Measurements from ENCODE around the gene PDE2A.
A peak's percentile ranks its signal among the peaks of the same experiment; 100 is the strongest.

PDE2A gene

DNA sequence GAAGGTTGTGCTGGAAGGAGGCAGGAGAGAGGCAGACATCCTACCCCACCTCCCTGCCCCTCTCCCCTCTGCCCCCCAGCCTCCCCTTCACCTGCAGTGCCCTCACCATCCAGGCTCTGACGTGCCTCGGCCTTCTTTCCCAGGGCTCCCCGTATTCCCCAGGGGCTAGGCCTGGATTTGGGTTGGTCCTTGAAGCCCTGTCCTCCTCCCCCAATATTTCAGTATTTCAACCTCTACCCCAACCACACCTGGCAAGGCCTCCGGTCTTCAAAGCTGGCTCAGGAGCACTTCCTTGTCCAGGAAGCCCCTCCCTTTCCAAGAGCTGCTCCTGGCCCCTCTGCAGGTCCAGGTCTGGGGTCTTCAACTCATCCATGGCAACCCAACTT, 8.6 kb upstream of the PDE2A start:
- DNase-seq: no peak

DNA sequence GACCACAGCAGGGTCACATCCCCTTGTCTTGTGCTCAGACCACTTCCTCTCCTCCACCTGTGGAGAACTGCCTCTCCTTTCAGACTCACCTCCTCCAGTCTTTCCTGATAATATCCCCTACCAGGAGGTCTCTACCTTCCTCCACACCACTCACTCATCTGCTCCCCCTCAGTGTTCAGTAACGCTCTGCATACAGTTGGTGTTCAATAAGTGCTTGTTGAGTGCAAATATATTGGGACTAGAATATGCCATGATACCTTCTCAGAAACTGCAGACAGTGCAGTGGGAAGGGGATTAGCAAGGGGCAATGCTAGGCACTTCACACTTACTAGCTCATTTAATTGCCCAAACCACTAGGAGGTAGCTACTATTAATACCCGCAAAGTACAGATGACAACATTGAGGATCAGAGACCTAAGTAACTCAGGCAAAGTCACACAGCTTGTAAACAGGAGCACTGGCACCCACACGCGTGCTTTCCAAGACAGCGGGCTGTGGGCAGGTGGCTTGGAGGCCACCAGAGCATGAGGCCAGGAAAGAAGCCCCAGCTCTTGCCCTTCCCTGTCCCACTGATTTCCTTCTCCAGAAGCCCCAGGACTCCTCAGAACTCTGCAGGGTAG, 8.1 kb upstream of the PDE2A start:
- DNase-seq: no peak

DNA sequence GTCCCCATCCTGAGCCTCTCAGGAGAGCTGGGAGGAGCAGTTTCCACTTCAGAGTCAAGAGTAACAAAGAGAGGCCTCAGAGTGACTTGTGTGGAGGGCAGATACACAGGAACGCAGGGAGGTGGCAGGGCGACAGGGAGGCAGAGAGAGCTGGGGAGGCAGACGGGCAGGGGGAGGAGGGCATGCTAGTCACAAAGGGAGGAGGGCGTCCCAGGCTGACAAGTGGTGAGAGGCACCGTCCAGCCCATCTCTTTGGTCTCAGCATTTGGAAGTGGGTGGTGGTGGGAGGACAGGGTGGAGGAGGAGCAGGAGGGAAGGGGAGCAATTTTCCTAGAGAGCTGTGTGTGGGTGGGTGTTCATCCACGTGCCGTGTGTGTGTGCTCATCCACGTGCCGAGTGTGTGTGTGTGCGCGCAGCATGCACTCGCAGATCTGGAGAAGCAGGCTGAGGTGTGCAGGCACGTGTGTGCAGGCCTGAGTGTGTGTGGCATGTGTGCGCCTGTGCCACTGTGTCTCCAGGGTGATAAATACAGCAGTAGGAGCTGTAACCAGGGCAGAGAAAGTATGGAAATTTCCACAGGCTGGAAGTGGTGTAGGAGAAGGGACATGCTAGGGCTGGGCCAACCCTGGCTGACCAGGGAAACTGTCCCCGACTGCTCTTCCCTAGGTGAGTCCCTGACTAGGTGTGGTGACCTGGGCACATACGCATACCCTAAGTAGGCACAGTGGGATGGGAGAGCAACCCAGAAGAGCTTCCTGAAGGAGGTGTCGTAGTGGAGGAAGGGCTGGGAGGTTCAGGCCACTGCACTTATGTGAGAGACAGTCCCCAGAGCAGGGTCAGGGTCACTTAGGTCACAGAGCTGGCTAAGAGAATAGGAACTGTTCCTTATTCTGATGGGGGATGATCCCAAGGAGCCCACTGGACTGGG, 7.3 kb upstream of the PDE2A start:
- DNase-seq: no peak

DNA sequence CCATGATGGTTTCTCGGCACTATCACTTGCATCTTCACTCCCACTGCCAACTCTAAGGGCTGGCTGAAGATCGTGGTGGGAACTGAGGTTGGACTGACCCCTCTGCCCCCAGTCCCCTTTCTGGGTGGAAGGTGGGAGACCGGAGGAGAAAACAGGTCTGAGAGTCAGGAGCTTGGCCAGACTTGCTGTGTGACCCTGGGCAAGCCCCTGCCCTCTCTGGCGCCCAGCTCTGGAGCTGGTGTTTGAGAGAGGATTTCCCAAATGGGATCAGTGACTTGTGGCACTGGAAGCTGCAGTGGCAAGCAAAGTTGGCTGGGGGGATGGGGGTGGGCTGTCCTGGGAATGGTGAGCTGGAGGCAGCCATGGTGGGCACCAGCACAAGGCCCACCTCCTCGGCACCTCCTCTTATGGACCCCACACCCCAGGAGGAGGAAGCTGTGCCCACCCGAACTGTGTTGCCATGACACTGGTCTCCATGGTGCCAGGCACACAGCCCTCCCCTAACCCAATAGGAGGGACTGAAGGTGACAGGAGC, 6.5 kb upstream of the PDE2A start:
- DNase-seq: no peak

DNA sequence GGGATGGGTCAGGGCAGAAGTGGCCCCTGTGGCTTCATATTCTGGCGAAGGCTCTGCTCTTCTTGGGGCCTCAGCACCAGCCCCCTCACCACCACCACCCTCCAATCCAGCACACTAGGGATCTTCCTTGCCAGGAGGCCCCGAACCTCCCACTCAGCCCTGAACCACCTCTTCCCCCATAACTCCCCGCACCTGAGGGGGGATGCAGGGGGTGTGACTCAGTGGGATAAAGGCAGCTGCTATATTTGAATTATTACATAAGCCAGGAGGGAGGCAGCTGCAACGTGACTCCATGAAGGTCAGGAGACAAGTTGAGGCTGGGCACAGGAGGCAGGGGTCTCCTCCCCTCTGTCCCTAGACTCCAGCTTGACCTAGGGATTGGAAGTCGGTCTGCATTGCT, 5.6 kb upstream of the PDE2A start:
- no peak for DNase-seq

DNA sequence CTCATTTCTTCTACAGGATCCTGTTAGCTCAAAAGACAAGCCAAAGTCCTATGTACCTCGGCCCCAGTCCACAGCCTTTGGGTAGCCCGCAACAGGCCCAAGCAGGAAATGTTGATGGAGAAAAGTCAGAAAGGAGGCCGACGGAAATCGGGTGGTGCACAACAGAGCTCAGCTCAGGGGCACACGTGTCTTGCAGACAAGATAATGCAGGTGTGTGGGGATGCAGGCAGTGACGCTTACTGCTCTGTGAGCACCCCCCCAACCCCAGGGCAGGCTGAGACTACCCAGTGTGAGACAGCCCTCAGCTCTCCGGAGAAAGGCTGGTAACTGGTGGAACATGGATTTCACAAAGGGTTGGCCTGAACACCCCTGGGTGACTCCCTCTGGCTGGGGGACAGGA, 4.3 kb upstream of the PDE2A start:
- no peak for DNase-seq

DNA sequence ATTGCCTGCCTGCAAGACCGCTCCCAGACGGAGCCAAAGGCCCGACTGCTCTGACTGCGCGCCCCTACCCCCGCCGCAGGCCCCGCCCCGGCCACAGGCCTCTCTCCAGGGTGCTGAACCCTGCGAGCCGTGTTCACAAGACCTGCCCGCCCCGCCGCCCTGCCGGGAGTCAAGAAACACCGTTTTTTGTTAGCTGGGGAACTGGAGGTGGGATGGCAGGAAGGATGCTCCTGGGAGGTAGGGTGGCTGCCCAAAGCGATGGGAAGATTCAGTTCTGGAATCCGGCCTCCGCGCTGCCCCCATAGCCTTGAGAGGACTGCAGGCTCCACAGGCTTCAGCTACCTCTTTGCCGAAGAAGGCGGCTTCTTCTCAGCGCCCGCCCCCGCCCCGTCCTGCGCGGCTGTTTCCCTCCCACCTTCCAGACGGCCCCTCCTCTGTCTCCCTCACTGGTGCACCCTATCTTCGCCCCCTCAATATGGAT, 2.7 kb upstream of the PDE2A start:
- peak; percentile 67 to 80 (median 67) for DNase-seq

DNA sequence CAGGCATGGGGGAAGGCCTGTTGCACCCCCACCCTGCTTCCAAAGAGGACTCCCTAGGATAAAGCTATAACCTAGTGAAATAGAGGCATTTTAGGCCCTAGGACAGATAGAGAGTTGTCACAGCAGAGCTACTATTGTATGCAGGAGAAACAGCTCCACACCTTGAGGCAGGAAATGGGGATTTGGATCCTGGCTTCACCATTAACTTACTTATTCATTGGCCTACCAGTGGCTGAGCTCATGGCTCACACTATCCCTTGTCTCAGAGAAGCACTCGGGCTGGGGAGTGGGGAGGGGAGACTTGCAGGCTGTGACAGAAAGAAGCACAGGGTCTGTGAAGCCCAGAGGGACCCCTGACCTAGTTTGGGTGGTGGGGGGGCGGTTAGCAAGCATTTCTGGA, 999 bp upstream of the PDE2A start:
- no peak for DNase-seq

DNA sequence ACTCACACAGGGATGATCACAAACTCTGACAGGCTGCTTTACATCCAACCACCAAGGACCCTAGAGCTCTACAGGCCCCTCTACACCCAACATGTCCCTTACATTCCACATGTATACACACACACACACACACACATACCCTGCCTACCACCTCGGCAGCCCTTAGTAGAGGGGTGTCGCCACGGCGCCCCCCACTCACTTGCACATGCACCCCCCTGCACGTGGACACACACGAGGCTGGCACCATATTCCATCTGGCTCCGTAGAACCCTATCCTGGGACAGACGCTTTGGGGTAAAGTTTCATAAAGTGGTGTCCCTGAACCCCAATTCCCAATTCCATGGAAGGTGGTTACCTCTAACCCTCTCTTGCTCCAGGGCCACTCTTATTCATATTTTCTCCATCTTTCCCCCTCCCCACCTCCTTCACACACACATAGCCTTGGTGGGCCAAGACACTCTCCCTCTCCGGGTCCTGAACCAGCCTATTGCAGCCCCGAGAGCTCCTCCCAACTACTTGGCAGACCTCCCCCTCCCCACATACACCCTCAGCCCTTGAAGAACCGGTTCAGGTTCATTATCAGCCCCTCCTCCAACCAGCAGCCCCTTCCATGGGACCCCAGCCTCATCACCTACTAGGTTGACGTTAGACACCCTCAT, 809 bp downstream of the PDE2A start:
- DNase-seq: no peak

DNA sequence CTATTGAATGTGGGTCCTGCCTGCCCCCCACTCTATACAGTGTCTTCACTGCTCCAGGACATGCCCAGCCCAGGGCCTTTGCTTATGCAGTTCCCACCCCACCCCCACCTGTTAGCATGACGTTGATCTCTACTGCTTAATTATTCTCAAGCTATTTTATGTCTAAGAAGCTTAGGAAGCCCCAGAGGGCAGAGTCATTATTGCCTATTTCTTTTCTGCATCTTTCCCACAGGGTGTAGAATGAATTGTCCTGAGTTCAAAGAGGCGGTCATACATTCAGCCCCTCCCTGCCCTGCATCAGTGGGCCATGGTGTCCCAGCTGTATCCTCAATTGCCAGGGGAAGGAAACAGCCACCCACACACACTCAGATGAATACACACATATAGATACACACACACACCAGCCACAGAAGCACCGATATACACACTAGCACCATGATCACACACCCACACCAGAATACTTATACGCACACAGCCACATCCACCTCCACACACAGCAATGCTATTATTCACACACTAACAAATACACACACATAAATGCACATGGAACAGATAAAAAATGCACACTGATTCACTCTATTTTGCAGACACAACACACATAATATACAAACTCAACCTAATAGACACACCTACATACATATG, 1.5 kb downstream of the PDE2A start:
- peak in 1 of 3 donors; percentile 24 for DNase-seq

DNA sequence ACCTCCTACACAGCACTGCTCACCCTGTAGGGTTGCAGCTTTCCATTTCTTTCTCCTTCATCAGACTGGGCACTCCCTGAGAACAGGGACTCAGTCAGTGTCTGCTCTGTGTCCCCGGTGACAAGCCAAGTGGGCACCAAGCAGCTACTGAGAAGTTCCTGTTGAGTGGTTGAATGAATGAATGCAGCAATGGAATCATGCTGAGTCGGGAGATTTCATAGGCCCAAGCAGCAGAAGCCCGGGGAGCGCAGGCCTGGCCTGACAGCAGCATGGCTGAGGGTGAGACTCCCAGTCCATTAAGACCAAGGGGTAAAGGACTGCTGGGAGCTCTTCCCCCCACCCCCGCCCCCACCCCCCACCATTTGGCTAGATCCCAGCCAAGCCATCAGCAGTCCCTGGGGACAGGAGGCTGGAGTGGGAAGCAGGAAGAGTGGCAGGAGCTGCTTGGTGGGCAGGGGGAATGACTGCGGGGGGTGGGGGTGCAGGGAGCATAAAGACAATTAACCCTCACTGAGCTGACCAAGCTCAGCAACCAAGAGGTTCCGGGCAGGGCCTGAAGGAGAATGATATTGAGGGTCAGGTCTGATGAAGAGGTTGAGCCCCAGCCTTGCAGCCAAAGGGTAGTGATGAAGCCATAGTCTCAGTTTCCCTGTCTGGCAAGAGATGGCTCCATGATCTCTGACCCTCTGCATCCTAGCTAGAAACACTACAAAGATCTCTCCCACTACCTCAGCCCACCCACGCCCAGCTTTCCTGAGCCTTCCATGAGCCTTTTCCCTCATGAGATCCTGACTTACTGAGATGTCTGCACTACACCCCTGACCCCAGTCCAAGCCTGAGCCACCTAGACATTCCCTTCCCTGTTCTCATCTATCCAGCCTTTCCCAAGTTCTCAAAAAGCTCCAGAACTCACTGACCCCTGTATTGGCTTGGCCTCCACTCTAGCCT, 2.8 kb downstream of the PDE2A start:
- no peak for DNase-seq

DNA sequence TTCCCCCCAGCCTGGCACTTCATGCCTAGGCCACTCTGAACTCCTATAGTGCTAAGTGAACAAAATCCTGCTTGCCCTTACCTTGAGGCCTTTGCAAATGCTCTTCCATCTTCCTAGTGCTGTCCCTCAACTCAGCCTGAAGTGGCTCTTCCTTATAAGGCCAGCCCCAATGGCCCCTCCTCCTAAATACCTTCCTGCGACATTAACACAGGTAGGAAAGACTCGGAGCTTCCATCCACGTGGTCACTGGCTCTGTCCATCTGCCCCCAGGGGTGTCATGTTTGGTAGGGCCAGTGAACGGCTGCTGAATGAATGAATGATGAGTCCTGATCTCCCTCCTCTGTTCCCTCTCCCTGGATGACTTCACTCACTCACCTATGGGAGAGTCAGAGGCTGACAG, 4.2 kb downstream of the PDE2A start:
- no peak for DNase-seq

DNA sequence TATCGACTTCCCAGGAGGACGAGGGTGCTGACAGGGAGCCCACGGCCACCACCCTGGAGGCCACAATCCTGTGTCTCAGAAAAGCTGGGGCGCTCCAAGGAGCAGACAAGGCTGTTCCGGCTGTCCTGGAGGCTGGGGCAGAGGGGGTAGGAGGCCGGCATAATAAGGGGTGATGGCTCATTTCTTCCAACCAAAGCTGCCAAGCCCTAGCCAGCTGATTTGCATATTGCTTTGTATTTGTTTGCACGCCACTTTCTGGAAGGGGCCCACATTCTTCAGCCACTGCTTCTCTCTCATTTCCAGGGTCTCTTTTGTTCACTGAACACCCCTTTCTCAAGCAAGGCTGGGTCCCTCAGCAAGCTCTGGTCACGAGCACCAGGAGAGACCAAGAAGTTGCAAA, 4.7 kb downstream of the PDE2A start:
- no peak for DNase-seq

DNA sequence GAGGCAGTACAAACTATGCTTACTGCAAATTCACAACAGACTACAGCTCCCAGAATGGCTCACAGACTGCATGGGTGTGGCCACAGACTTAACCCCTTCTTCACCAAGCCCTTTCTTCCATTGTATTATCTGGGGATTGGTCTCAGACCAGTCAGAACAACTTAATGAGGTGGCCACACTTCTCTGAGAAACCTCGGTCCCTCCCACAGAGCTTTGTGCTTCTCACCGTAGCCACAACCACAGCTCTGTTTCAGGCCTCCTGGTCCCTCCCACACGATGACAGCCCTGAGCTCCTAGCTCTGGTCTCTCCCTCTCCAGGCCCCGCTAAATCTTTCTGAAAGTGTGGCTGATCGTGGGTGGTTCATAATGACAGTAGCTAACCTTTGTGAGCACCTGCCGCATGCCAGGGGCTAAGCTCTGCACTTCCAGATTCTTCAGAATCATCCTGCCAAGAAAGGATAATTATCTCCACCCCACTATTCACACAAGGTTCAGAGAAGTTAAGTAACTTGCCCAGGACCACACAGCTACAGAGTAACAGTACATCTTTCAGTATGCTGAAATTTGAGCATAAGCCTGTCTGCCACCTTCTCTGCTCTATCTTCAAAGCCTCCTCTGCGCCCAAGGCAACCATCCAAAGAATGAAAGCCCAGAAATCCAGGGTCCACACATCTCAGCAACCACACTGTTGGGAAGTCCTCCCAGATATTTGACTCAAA, 5.4 kb downstream of the PDE2A start:
- no peak for DNase-seq

DNA sequence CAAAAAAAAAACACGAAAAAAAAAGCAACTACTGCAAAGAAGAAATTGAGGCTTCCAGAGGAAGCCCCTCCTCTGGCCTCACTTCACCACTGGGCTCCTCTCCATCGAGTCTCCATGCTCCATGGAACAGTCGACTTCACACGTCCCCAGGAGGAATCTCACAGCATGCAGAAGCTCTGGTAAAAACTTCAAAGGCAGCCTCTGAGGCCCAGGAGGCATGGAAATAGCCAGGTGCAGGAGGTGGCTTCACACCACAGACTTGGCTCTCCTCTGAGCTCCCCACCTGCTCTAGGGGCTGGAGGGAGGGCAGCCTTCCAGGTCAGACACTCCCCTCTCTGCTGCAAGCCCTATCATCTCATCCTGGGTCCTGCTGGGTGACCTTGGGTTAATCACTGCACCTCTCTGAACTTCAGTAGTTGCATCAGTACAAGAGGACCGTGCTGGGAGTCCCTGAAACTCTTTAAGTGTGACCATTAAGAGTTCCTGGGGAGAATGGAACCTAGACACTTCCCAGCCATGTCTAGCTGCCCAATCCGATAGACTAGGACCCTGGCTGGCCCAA, 8.2 kb downstream of the PDE2A start:
- DNase-seq: no peak

DNA sequence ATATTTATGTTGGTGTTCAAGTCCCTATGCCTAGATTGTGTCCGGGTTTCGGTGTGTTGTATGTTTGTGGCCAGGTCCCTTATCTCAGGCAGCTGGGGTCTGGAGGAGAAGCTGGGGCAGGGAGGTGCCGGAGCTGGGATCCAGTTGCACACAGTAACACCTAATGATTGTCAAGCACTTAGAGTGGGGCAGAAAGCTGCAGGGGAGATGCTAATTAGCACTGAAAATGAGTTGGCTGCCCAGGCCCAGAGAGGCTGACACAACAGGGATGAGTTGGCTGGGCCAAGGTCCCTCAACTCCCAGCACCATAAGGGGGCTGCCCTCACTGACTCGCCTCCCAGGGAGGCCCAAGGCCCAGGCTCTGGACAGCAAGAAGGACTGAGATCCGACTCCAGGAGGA, 12.2 kb downstream of the PDE2A start:
- no peak for DNase-seq

DNA sequence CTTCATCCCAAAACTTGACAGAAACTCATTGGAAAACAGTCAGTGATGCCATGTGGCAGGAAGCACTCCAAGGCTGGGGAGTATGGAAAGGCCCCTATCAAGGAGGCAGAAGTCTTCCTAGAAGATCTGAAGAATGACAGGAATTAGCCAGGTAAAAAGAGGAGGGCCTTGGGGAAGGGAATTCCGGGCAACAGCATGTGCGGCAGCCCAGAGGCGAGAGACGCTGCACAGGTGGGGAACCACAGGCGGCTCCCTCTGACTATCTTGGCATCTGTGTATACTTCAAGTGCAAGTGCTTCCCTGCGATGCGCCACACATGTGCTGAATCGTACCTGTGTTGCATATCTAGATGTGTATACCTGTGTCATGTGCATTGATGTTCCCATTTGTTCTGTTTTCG, 12.7 kb downstream of the PDE2A start:
- DNase-seq: no peak

DNA sequence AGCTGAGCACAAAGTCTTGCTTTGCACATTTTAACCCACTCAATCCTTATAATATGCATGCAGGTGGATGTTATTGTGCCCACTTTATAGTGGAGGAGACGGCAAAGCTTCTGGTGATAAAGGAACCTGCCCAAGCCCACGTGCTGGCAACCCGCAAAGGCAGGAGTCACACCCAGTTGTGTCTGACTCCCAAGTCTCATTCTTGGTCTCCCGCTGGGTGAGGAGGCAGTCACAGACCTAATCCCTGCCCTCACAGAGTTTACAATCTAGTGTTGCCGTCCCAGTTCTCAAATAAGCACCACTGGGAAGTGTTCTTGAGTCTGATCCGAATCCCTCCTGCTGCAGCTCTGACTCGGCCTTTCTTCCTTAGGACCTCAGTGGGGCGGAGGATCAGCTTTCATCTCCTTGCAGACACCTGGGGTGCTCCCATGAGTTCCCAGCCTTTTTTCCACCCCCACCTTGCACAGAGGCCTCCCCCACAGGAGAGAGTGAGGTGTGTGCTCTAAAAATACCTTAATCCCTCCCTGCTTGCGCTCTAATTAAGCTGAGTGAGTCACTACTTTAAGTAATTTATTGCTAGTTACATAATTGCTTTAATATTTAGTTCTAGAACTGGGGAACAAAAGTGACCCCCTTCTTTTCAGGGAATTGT, 15.1 kb downstream of the PDE2A start:
- DNase-seq: no peak

DNA sequence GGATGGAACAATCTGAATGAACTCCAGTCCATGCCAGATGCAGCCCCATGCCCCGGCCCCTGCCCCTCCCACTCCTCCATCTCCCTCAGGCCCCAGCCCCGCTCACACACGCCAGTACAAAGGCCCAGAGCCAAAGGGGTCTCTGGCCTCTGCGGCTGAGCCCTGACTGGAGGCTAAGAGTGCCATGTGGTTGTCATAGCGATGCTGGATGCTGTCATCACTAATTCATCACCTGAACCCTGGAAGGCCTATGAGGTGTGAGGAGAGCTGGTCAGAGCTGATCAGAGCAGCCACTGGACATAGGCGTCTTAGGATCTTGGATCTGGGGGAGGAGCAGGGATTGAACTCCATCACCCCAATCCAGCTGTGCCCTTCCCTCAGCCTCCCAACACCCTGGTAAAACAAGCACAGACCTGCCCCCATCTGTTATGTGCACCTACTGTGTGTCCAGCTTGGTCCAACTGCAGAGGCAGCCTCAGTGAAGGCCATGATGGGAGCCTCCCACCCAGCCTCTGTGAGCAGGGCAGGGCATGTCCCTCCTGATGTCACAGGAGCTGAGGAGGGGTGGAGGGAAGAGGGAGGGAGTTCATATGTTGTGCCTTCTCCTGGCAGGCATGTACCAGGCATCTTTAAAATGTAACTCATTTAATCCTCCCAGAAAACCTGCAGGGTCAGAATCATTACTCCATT, 16.7 kb downstream of the PDE2A start:
- DNase-seq: no peak
